ENCODE results near the gene HMGN5.

DNA sequence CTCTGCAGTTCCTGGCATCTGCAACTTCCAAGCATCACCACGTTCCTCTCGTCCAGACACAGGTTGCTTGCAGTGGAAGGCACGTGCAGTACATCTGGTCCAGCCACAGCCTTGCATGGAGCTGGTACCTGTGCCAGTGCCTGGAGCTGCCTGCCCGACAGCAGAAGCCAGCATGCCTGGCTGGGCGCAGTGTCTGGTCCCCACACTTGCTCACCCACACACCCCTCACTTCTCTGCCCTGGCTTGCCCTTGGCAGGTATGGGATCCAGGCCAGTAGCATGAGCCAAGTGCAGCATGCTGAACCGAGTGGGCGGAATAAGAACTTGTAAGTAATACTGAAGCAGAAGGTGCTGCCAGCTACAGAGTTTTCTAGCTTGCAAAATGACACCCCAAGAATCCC is 40.0 kb upstream of the HMGN5 start:
- TF ChIP-seq EZH2 (IDR thresholded peaks at IDR 0.05; ENCODE audit: borderline replicate concordance, insufficient read depth, low read length, poor library complexity, severe bottlenecking) (no peak), EP300 (conservative IDR thresholded peaks at IDR 0.05; ENCODE audit: poor library complexity, severe bottlenecking) (no peak)
- TF ChIP-seq, protein P1, sequence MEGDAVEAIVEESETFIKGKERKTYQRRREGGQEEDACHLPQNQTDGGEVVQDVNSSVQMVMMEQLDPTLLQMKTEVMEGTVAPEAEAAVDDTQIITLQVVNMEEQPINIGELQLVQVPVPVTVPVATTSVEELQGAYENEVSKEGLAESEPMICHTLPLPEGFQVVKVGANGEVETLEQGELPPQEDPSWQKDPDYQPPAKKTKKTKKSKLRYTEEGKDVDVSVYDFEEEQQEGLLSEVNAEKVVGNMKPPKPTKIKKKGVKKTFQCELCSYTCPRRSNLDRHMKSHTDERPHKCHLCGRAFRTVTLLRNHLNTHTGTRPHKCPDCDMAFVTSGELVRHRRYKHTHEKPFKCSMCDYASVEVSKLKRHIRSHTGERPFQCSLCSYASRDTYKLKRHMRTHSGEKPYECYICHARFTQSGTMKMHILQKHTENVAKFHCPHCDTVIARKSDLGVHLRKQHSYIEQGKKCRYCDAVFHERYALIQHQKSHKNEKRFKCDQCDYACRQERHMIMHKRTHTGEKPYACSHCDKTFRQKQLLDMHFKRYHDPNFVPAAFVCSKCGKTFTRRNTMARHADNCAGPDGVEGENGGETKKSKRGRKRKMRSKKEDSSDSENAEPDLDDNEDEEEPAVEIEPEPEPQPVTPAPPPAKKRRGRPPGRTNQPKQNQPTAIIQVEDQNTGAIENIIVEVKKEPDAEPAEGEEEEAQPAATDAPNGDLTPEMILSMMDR (IDR thresholded peaks at IDR 0.05; ENCODE audit: poor library complexity, severe bottlenecking) = no peak
